Sigmoid colon (tissue), 7 donors: Measurements from ENCODE around the gene SSPN. TPM values are rescaled to one million over a fixed set of nuclear protein-coding genes. Genes with fewer than 3 reads are reported as not detected.

Experiments
- DNase-seq: peaks from one replicate; pipeline ENCODE4 v3.0.0-alpha.2; 2019
- H3K27ac ChIP-seq, 4 donors: fragments of 200-600 bp; sonication (generic); one replicate each; pipeline ENCODE4 v1.5.1; 2016 to 2019; ENCODE audit warnings: mild to moderate bottlenecking in 1 of 4
- H3K27me3 ChIP-seq, 3 donors: fragments of 200-600 bp; sonication (generic); one replicate each; pipeline ENCODE4 v1.5.1; 2019; ENCODE audit warnings: mild to moderate bottlenecking in 1 of 3
- H3K36me3 ChIP-seq, 4 donors: fragments of 200-600 bp; sonication (generic); one replicate each; pipeline ENCODE4 v1.5.1; 2016 to 2019
- H3K4me1 ChIP-seq, 4 donors: fragments of 200-600 bp; sonication (generic); one replicate each; pipeline ENCODE4 v1.5.1; 2017 to 2019
- H3K4me3 ChIP-seq, 4 donors: fragments of 200-600 bp; sonication (generic); one replicate each; pipeline ENCODE4 v1.5.1; 2017 to 2019; ENCODE audit warnings: mild to moderate bottlenecking in 2 of 4, moderate library complexity in 1 of 4
- H3K9me3 ChIP-seq, 4 donors: fragments of 200-600 bp in 3 of 4; sonication (generic) in 3 of 4; one replicate each; pipeline versions ENCODE4 v1.5.1 to v1.6.1; 2013 to 2019
- EP300 ChIP-seq, 4 donors: sonication (generic); formaldehyde crosslinking; IDR thresholded peaks; one replicate each; pipeline ENCODE4 v1.6.1; 2017; ENCODE audit warnings: antibody characterized with exemption in 4 of 4
- POLR2A ChIP-seq, 2 donors: fragments of 450-650 bp; IDR thresholded peaks; one replicate each; pipeline ENCODE4 v1.6.1; 2016; ENCODE audit warnings: antibody characterized with exemption in 2 of 2, mild to moderate bottlenecking in 2 of 2, moderate library complexity in 2 of 2
- POLR2AphosphoS5 ChIP-seq, 4 donors: sonication (generic); formaldehyde crosslinking; IDR thresholded peaks; one replicate each; pipeline ENCODE4 v1.6.1; 2017; ENCODE audit warnings: antibody characterized with exemption in 4 of 4
- WGBS, 2 donors: extraction: QIAGEN DNeasy Blood & Tissue Kit; methylation state at CpG; one replicate each; pipeline ENCODE4 v1.1.7; 2013; 5-methylcytosine and 5-hydroxymethylcytosine counted together
- intact Hi-C: fragments of 100-400 bp; cut with DNase I; formaldehyde crosslinking; loops from one replicate; pipeline ENCODE4 v1.15.1; 2023
- polyA plus RNA-seq, 3 donors: library from polyadenylated mRNA; stranded (reverse); fragments of 200-250 nt; gene quantifications; one replicate each; pipeline ENCODE4 v1.2.3, GENCODE V29; 2013
- total RNA-seq, 4 donors: library from RNA; depleted of rRNA; stranded (reverse); fragments of >200 nt; gene quantifications; one replicate each; pipeline ENCODE4 v1.1.0, GENCODE V29; 2016
- TF ChIP-seq, protein P1 (sequence below), 4 experiments: fragments of 450-650 bp in 3 of 4; fragments of 200-600 bp in 1 of 4; IDR thresholded peaks; one replicate each; pipeline ENCODE4 v1.5.1; 2016 to 2019; ENCODE audit warnings: antibody characterized with exemption in 4 of 4, mild to moderate bottlenecking in 3 of 4, moderate library complexity in 2 of 4
- donor health status: healthy with polysubstance abuse.
- donor health status: Bipolar disorder and iron deficiency.
- donor health status: healthy.

Gene SSPN
- total and polyA plus RNA-seq, 7 donors, result 3.2 to 54.0 (median 30.3) TPM

GRCh38 chr12:26277506-26278246, 82.3 kb downstream of the SSPN start:
- 79 to 81% methylated on average over 16 of the region's 16 CpGs for WGBS, 2 donors
- no peaks in the 10 kb centered on the region for H3K27me3 ChIP-seq
- intact Hi-C loops, result no loop called here
- H3K9me3 ChIP-seq, result no peaks in the 10 kb centered on the region
- no peaks in the 10 kb centered on the region for H3K36me3 ChIP-seq
- TF ChIP-seq POLR2A (IDR thresholded peaks at IDR 0.05), result no peak
- H3K4me1 ChIP-seq, result peaks cover 0 to 20% (median 18%) of the 10 kb centered on the region in 4 donors
- no peak overlapping the region for H3K4me3 ChIP-seq
- no peak overlapping the region for H3K27ac ChIP-seq
- DNase-seq, result no peak

- TF ChIP-seq POLR2AphosphoS5 (IDR thresholded peaks at IDR 0.05) (no peak), EP300 (IDR thresholded peaks at IDR 0.05) (no peak), POLR2A (IDR thresholded peaks at IDR 0.05) (no peak)
- TF ChIP-seq, protein P1, sequence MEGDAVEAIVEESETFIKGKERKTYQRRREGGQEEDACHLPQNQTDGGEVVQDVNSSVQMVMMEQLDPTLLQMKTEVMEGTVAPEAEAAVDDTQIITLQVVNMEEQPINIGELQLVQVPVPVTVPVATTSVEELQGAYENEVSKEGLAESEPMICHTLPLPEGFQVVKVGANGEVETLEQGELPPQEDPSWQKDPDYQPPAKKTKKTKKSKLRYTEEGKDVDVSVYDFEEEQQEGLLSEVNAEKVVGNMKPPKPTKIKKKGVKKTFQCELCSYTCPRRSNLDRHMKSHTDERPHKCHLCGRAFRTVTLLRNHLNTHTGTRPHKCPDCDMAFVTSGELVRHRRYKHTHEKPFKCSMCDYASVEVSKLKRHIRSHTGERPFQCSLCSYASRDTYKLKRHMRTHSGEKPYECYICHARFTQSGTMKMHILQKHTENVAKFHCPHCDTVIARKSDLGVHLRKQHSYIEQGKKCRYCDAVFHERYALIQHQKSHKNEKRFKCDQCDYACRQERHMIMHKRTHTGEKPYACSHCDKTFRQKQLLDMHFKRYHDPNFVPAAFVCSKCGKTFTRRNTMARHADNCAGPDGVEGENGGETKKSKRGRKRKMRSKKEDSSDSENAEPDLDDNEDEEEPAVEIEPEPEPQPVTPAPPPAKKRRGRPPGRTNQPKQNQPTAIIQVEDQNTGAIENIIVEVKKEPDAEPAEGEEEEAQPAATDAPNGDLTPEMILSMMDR (IDR thresholded peaks at IDR 0.05), result no peak
- DNase-seq, result no peak
- peaks cover 0 to 20% (median 18%) of the 10 kb centered on the region in 4 donors for H3K4me1 ChIP-seq
- no peak overlapping the region for H3K4me3 ChIP-seq
- H3K36me3 ChIP-seq, result no peaks in the 10 kb centered on the region
- intact Hi-C loops, result no loop called here
- H3K9me3 ChIP-seq, result no peaks in the 10 kb centered on the region
- no peaks in the 10 kb centered on the region for H3K27me3 ChIP-seq
- WGBS, 2 donors, result 16 to 59% methylated on average over 1 of the region's 1 CpG
- no peak overlapping the region for H3K27ac ChIP-seq
Observed at GRCh38 chr12:26278266-26278665, 82.9 kb downstream of the SSPN start.

GRCh38 chr12:26278666-26279065, 83.3 kb downstream of the SSPN start:
- 71 to 85% methylated on average over 5 of the region's 5 CpGs for WGBS, 2 donors
- DNase-seq, result no peak
- H3K36me3 ChIP-seq, result no peaks in the 10 kb centered on the region
- no peaks in the 10 kb centered on the region for H3K9me3 ChIP-seq
- intact Hi-C loops, result no loop called here
- TF ChIP-seq POLR2A (IDR thresholded peaks at IDR 0.05) (no peak), POLR2AphosphoS5 (IDR thresholded peaks at IDR 0.05) (no peak), EP300 (IDR thresholded peaks at IDR 0.05) (no peak)
- TF ChIP-seq, protein P1 (IDR thresholded peaks at IDR 0.05), result no peak
- H3K27me3 ChIP-seq, result no peaks in the 10 kb centered on the region
- no peak overlapping the region for H3K4me3 ChIP-seq
- peaks cover 0 to 17% (median 16%) of the 10 kb centered on the region in 4 donors for H3K4me1 ChIP-seq
- H3K27ac ChIP-seq, result no peak overlapping the region

DNA sequence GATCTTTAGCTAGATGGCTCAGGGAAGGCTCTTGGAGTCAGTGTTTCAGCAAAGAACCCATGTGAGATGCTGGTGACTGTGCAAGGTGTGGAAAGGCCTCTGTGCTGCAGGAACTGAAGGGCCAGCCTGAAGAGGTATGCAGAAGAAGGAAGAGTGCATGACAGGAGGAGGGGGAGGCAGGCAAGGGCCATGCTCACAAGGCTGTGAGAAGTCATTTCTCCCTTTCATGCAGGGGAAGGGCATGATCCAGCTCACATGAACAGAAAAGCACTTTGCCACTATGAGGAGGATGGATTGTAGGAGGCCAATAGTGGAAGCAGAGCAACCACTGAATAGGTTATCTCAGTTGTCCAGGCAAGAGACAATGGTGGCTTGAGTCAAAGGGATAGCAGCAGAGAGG, 83.7 kb downstream of the SSPN start:
- no peak for DNase-seq
- Histone ChIP-seq H3K27me3 (no peaks in the 10 kb centered on the region), H3K4me3 (no peak overlapping the region), H3K27ac (no peak overlapping the region), H3K9me3 (no peaks in the 10 kb centered on the region), H3K4me1 (peaks cover 0 to 13% (median 12%) of the 10 kb centered on the region in 4 donors), H3K36me3 (no peaks in the 10 kb centered on the region)
- TF ChIP-seq, protein P1 (IDR thresholded peaks at IDR 0.05), result no peak
- TF ChIP-seq POLR2AphosphoS5 (IDR thresholded peaks at IDR 0.05), result no peak
- no peak for TF ChIP-seq EP300 (IDR thresholded peaks at IDR 0.05)
- intact Hi-C loops, result no loop called here

- no peak for DNase-seq
- Histone ChIP-seq H3K27me3 (no peaks in the 10 kb centered on the region), H3K9me3 (no peaks in the 10 kb centered on the region), H3K27ac (no peak overlapping the region), H3K4me3 (no peak overlapping the region), H3K36me3 (no peaks in the 10 kb centered on the region), H3K4me1 (peaks cover 0 to 4% (median 4%) of the 10 kb centered on the region in 4 donors)
- intact Hi-C loops, result no loop called here
- no peak for TF ChIP-seq POLR2A (IDR thresholded peaks at IDR 0.05)
- TF ChIP-seq POLR2AphosphoS5 (IDR thresholded peaks at IDR 0.05), result no peak
- TF ChIP-seq, protein P1 (IDR thresholded peaks at IDR 0.05), result no peak
- TF ChIP-seq EP300 (IDR thresholded peaks at IDR 0.05), result no peak
- 89 to 92% methylated on average over 5 of the region's 5 CpGs for WGBS, 2 donors
Observed at GRCh38 chr12:26279908-26280307, 84.5 kb downstream of the SSPN start.
